HG03159 (cell line): ENCODE data around the gene EFEMP2.
"Not testable (repeated sequence)": the region's sequence is repeated elsewhere in the genome, so short reads cannot be mapped to it uniquely, and the experiment has no call there.

Experiments
- ATAC-seq: cut with Tn5 transposase; IDR thresholded peaks from one replicate; pipeline ENCODE4 v1.9.1; 2021; ENCODE audit warnings: mild to moderate bottlenecking, moderate library complexity; ENCODE audit not compliant: unreplicated experiment

EFEMP2 gene

GRCh38 chr11:65833297-65834030 lies 39.1 kb downstream of the EFEMP2 start, which contains the start of gene SNX32:
SNX32 (plus strand) TSS chr11:65833963; CDS start chr11:65834066, 103 bp downstream.
- peak; percentile 97 for ATAC-seq

- ATAC-seq, result not testable (repeated sequence)
Observed at GRCh38 chr11:65832231-65832630, 40.4 kb downstream of the EFEMP2 start.

GRCh38 chr11:65829459-65829858 lies 43.1 kb downstream of the EFEMP2 start:
- ATAC-seq, result no peak

GRCh38 chr11:65826984-65827735 lies 45.4 kb downstream of the EFEMP2 start:
- no peak for ATAC-seq

GRCh38 chr11:65822776-65823528 lies 49.6 kb downstream of the EFEMP2 start:
- ATAC-seq, result no peak

- no peak for ATAC-seq
Observed at GRCh38 chr11:65821107-65821506, 51.5 kb downstream of the EFEMP2 start.

- peak; percentile 76 for ATAC-seq
Observed at GRCh38 chr11:65817835-65818680, 54.5 kb downstream of the EFEMP2 start.

GRCh38 chr11:65817312-65817834 lies 55.2 kb downstream of the EFEMP2 start:
- no peak for ATAC-seq

GRCh38 chr11:65816696-65817095 lies 55.9 kb downstream of the EFEMP2 start:
- ATAC-seq, result no peak
